IMR-90 (cell line): ENCODE data around the gene SIGLEC15. TPM values are rescaled to one million over a fixed set of nuclear protein-coding genes. Genes with fewer than 3 reads are reported as not detected.
"Not testable (repeated sequence)": the region's sequence is repeated elsewhere in the genome, so short reads cannot be mapped to it uniquely, and the experiment has no call there.

ENCODE experiments used
- ATAC-seq: fragments of 200-7000 bp; cut with Tn5 transposase; 2 replicates; pipeline ENCODE4 v1.9.1; 2020; ENCODE audit warnings: low read depth, mild to moderate bottlenecking, moderate library complexity
- BruUV-seq: library from RNA; stranded (reverse); fragments of 400-500 nt; replicated peaks from 2 replicates; lab custom pipeline; 2021; lab: Mats Ljungman, UMichigan
- CTCF ChIA-PET: fragments of 300-600 bp; formaldehyde crosslinking; extraction: SDS; loops from one replicate; lab custom pipeline; 2021; ENCODE audit warnings: antibody characterized with exemption; lab: Yijun Ruan, JAX
- POLR2A ChIA-PET: fragments of 300-600 bp; sonication (Branson Sonifier 250); formaldehyde crosslinking; loops from one replicate; lab custom pipeline; 2022; ENCODE audit warnings: antibody characterized with exemption; ENCODE audit not compliant: unreplicated experiment; lab: Charles Lee
- DNase-seq: peaks from one replicate; pipeline ENCODE4 v3.0.0; 2013
- H2AFZ ChIP-seq: replicated peaks from 2 replicates; pipeline ENCODE3; 2013; ENCODE audit warnings: low read length, mild to moderate bottlenecking; ENCODE audit not compliant: poor library complexity
- H2AK5ac ChIP-seq: 2 replicates; pipeline ENCODE4 v1.6.1; 2013; ENCODE audit warnings: low read depth, low read length, inconsistent platforms
- H2AK9ac ChIP-seq: replicated peaks from 2 replicates; pipeline ENCODE3; 2013; ENCODE audit warnings: mild to moderate bottlenecking, low read depth, low read length, moderate library complexity; ENCODE audit not compliant: poor library complexity
- H2BK120ac ChIP-seq: 2 replicates; pipeline ENCODE4 v1.6.1; 2013; ENCODE audit warnings: low read depth, low read length, inconsistent platforms
- H2BK15ac ChIP-seq: 3 replicates; pipeline ENCODE4 v1.6.1; 2013; ENCODE audit warnings: low read depth, low read length, inconsistent platforms
- H2BK20ac ChIP-seq: 2 replicates; pipeline ENCODE4 v1.6.1; 2013; ENCODE audit warnings: low read depth, mild to moderate bottlenecking, inconsistent platforms, low read length, moderate library complexity
- H2BK5ac ChIP-seq: 2 replicates; pipeline ENCODE4 v1.6.1; 2013; ENCODE audit warnings: mild to moderate bottlenecking, low read depth, low read length, inconsistent platforms; ENCODE audit not compliant: poor library complexity, severe bottlenecking
- H3K14ac ChIP-seq: replicated peaks from 2 replicates; pipeline ENCODE4 v1.6.1; 2013; ENCODE audit warnings: low read depth, low read length, inconsistent platforms
- H3K18ac ChIP-seq: 2 replicates; pipeline ENCODE4 v1.6.1; 2013; ENCODE audit warnings: low read depth, low read length, control low read depth
- H3K23ac ChIP-seq: 2 replicates; pipeline ENCODE4 v1.6.1; 2013; ENCODE audit warnings: low read depth, low read length, inconsistent platforms
- H3K27ac ChIP-seq: 2 replicates; pipeline ENCODE4 v1.5.1; 2013; ENCODE audit warnings: mild to moderate bottlenecking, control low read depth, low read length; ENCODE audit not compliant: insufficient read depth
- H3K27me3 ChIP-seq: 2 replicates; pipeline ENCODE4 v1.6.1; 2013; ENCODE audit warnings: low read length; ENCODE audit not compliant: control insufficient read depth, insufficient read depth
- H3K36me3 ChIP-seq: 2 replicates; pipeline ENCODE4 v1.6.1; 2013; ENCODE audit warnings: low read length, mixed read lengths; ENCODE audit not compliant: control insufficient read depth, insufficient read depth
- H3K4ac ChIP-seq: 2 replicates; pipeline ENCODE4 v1.6.1; 2013; ENCODE audit warnings: low read depth, low read length, inconsistent platforms
- H3K4me1 ChIP-seq: 2 replicates; pipeline ENCODE4 v1.6.1; 2013; ENCODE audit warnings: low read length, mixed read lengths; ENCODE audit not compliant: control insufficient read depth, insufficient read depth
- H3K4me2 ChIP-seq: 2 replicates; pipeline ENCODE4 v1.6.1; 2013; ENCODE audit warnings: low read depth, mild to moderate bottlenecking, control low read depth, low read length, moderate library complexity
- H3K4me3 ChIP-seq: 2 replicates; pipeline ENCODE4 v1.5.1; 2013; ENCODE audit warnings: low read depth, mild to moderate bottlenecking, control low read depth, low read length, moderate library complexity; ENCODE audit not compliant: insufficient read depth
- H3K56ac ChIP-seq: 2 replicates; pipeline ENCODE4 v1.6.1; 2013; ENCODE audit warnings: low read length, inconsistent platforms; ENCODE audit not compliant: insufficient read depth; ENCODE audit errors: extremely low read depth
- H3K79me1 ChIP-seq, 2 experiments: 2 replicates each; pipeline ENCODE4 v1.6.1; 2013; ENCODE audit warnings: low read length in 2 of 2, inconsistent platforms in 1 of 2, low read depth in 1 of 2
- H3K9ac ChIP-seq: 2 replicates; pipeline ENCODE4 v1.6.1; 2013; ENCODE audit warnings: low read depth, low read length, control low read depth
- H3K9me1 ChIP-seq: 2 replicates; pipeline ENCODE4 v1.6.1; 2013; ENCODE audit warnings: low read length, inconsistent platforms; ENCODE audit not compliant: insufficient read depth
- H3K9me3 ChIP-seq: 2 replicates; pipeline ENCODE4 v1.6.1; 2013; ENCODE audit warnings: low read length; ENCODE audit not compliant: control insufficient read depth, insufficient read depth
- H4K20me1 ChIP-seq: 2 replicates; pipeline ENCODE4 v1.6.1; 2013; ENCODE audit warnings: low read length, inconsistent platforms; ENCODE audit not compliant: insufficient read depth
- H4K5ac ChIP-seq: 2 replicates; pipeline ENCODE4 v1.6.1; 2013; ENCODE audit warnings: mild to moderate bottlenecking, low read depth, low read length, control low read depth
- H4K8ac ChIP-seq, 2 experiments: 2 replicates each; pipeline ENCODE4 v1.6.1; 2013; ENCODE audit warnings: low read depth in 2 of 2, low read length in 2 of 2, control low read depth in 1 of 2, inconsistent platforms in 1 of 2
- H4K91ac ChIP-seq: 2 replicates; pipeline ENCODE4 v1.6.1; 2013; ENCODE audit warnings: low read depth, low read length, inconsistent platforms; ENCODE audit not compliant: insufficient read depth
- CEBPB ChIP-seq: IDR thresholded peaks from 2 replicates; pipeline ENCODE4 v1.6.1; 2012; ENCODE audit warnings: low read depth, low read length, improper control_type of control experiment
- WGBS, 2 experiments: methylation state at CpG; one replicate each; pipeline versions ENCODE4 v1.1.5 to v1.1.7; 2013; ENCODE audit warnings: missing lambda C conversion rate in 2 of 2; ENCODE audit not compliant: insufficient read length in 1 of 2; ENCODE audit errors: extremely low coverage in 2 of 2; 5-methylcytosine and 5-hydroxymethylcytosine counted together
- dilution Hi-C: fragments of 300-500 bp; cut with HindIII; formaldehyde crosslinking; loops from one replicate; pipeline ENCODE4 v1.14.3; 2018; ENCODE audit warnings: low sequenced_read_pairs; ENCODE audit not compliant: unreplicated experiment
- in situ Hi-C: fragments of 300-500 bp; cut with MboI; formaldehyde crosslinking; loops from 3 replicates; pipeline ENCODE4 v1.14.3; 2019; ENCODE audit warnings: low sequenced_read_pairs, inconsistent platforms, mixed read lengths
- intact Hi-C: fragments of 100-400 bp; cut with micrococcal nuclease; formaldehyde crosslinking; loops from 2 replicates; pipeline ENCODE4 v1.10.0; 2022
- polyA plus RNA-seq, 3 experiments: library from polyadenylated mRNA; depleted of rRNA; stranded (reverse); fragments of >200 nt; gene quantifications; 2 replicates each; pipeline ENCODE4 v1.2.3, GENCODE V29; 2012; ENCODE audit warnings: low replicate concordance in 1 of 3
- total RNA-seq: library from RNA; depleted of rRNA; stranded (reverse); fragments of >200 nt; gene quantifications from 2 replicates; pipeline ENCODE4 v1.2.3, GENCODE V29; 2012

The SIGLEC15 gene
- total and polyA plus RNA-seq, 2 of the 4 experiments (the other 2 are of a cell fraction): 1.1 to 1.8 TPM

GRCh38 chr18:45826716-45827115 lies 1.2 kb downstream of the SIGLEC15 start:
- peak overlapping the region; percentile 99; the same call in 2 of the 3 replicates for H2BK15ac ChIP-seq
- peaks cover 0 to 16% of the 10 kb centered on the region in 2 experiments; a peak in 2 of 4 replicates for H3K79me1 ChIP-seq
- H3K4ac ChIP-seq: peak overlapping the region; percentile 99
- POLR2A ChIA-PET, H3K4me3 ChIP-seq, CTCF ChIA-PET, H3K4me2 ChIP-seq, H4K20me1 ChIP-seq, H3K9ac ChIP-seq, H3K56ac ChIP-seq, BruUV-seq, H3K36me3 ChIP-seq, ATAC-seq, H3K27me3 ChIP-seq, H3K9me3 ChIP-seq, DNase-seq, intact Hi-C loops, in situ Hi-C loops, dilution Hi-C loops: not testable (repeated sequence)
- peak overlapping the region; percentile 77 for H3K14ac ChIP-seq
- peaks cover 21% of the 10 kb centered on the region for H3K4me1 ChIP-seq
- peak overlapping the region; percentile 53 for H3K23ac ChIP-seq
- peak; percentile 30; the same call in 1 of the 2 replicates for TF ChIP-seq CEBPB
- peak overlapping the region; percentile 100 for H2AK5ac ChIP-seq
- peak overlapping the region; percentile 54 for H2BK5ac ChIP-seq
- H2BK20ac ChIP-seq: peak overlapping the region; percentile 99
- H2AFZ ChIP-seq: peak overlapping the region; percentile 48
- peak overlapping the region; percentile 96 to 99; a peak in 3 of 4 replicates for H4K8ac ChIP-seq
- peak overlapping the region; percentile 38; the same call in 1 of the 2 replicates for H4K5ac ChIP-seq
- H2BK120ac ChIP-seq: peak overlapping the region; percentile 99
- WGBS, 2 experiments: no CpG with 5 or more reads among the region's 4 CpGs
- H3K9me1 ChIP-seq: peaks cover 31% of the 10 kb centered on the region
- H4K91ac ChIP-seq: peak overlapping the region; percentile 99
- peak overlapping the region; percentile 88 for H2AK9ac ChIP-seq
- H3K27ac ChIP-seq: peak overlapping the region; percentile 95
- H3K18ac ChIP-seq: peak overlapping the region; percentile 8; the same call in 1 of the 2 replicates
